GM19438 (cell line): ENCODE results near the gene PSRC1.

Source experiments
- ATAC-seq: cut with Tn5 transposase; IDR thresholded peaks from one replicate; pipeline ENCODE4 v1.9.1; 2021; ENCODE audit warnings: low read depth; ENCODE audit not compliant: unreplicated experiment

PSRC1 gene

GRCh38 chr1:109273570-109274288 lies 9.2 kb downstream of the PSRC1 start:
- no peak for ATAC-seq

DNA sequence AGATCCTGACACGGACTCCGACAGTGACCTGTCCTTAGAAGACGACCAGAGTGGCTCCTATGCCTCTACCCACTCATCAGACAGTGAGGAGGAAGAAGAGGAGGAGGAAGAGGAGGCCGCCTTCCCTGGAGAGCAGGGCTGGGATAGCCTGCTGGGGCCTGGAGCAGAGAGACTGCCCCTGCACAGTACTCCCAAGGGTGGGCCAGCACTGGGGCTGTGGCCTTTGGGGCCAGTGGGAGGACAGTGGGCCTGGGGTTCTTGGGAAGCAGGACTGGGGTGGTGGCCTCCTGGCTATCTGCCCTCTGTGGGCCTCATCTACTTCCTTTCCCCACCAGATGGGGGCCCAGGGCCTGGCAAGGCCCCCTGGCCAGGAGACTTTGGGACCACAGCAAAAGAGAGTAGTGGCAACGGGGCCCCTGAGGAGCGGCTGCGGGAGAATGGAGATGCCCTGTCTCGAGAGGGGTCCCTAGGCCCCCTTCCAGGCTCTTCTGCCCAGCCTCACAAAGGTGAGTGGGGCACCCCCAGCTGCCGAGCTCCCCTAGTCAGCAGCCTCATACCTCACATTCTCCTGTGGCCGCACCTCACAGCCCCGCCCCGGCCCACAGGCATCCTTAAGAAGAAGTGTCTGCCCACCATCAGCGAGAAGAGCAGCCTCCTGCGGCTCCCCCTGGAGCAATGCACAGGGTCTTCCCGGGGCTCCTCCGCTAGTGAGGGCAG lies 10.0 kb downstream of the PSRC1 start:
- no peak for ATAC-seq

GRCh38 chr1:109272021-109272799 lies 10.7 kb downstream of the PSRC1 start:
- ATAC-seq = no peak

DNA sequence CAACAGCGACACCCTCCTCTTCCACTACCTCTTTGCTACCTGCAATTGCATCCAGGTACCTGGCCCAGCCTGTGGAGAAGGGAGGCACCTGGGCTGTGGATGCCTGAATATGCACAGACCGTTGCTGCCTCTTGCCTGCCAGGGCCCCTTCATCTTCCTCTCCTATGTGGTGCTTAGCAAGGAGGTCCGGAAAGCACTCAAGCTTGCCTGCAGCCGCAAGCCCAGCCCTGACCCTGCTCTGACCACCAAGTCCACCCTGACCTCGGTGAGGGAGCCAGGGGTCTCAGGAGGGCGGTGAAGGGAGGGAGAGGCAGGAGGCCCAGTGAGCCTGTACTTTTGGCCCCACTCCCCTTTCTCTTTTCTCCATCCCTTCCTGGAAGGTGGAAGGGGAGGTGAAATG lies 11.5 kb downstream of the PSRC1 start:
- ATAC-seq = no peak

GRCh38 chr1:109270623-109271317 lies 12.2 kb downstream of the PSRC1 start:
- no peak for ATAC-seq

DNA sequence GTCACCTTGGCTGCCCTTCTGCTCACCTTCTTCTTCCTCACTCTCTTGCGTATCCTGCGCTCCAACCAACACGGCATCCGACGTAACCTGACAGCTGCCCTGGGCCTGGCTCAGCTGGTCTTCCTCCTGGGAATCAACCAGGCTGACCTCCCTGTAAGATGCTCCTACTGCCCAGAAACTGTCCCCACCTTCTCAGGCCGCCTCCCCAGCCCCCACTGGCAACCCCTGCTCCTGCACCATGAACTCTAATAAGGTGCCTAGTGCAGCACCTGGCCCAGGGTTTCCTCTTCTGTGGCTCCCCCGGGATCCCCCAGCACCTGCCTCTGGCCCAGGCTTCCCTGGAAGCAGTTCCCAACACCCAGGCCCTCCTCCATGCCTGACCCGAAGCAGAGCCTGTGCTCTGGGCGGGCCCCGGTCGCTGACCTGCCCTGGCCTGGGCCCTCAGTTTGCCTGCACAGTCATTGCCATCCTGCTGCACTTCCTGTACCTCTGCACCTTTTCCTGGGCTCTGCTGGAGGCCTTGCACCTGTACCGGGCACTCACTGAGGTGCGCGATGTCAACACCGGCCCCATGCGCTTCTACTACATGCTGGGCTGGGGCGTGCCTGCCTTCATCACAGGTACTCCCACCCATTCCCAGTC lies 12.8 kb downstream of the PSRC1 start:
- no peak for ATAC-seq

DNA sequence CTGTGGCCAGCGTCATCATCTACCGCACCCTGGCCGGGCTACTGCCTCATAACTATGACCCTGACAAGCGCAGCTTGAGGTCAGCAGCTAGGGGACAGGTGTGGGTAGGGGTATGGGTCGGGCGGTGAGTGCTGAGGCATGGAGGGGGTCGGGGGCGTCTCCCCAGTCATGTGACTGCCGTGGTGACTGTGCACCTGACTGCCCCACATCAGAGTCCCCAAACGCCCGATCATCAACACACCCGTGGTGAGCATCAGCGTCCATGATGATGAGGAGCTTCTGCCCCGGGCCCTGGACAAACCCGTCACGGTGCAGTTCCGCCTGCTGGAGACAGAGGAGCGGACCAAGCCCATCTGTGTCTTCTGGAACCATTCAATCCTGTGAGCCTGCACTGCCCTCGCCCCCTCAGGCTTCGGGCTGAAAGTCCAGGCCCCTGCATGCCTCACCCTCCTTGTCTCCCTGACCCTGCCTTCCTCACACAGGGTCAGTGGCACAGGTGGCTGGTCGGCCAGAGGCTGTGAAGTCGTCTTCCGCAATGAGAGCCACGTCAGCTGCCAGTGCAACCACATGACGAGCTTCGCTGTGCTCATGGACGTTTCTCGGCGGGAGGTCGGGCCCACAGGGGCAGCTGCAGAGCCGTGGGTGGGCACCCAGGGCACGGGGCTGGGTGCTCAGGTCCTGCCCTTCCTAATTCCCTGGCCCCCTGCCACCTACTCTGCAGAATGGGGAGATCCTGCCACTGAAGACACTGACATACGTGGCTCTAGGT lies 13.5 kb downstream of the PSRC1 start:
- ATAC-seq = no peak

- ATAC-seq = no peak
These were observed 14.3 kb downstream of the PSRC1 start for GRCh38 chr1:109268431-109269211.

GRCh38 chr1:109267743-109268300 lies 15.1 kb downstream of the PSRC1 start:
- no peak for ATAC-seq

DNA sequence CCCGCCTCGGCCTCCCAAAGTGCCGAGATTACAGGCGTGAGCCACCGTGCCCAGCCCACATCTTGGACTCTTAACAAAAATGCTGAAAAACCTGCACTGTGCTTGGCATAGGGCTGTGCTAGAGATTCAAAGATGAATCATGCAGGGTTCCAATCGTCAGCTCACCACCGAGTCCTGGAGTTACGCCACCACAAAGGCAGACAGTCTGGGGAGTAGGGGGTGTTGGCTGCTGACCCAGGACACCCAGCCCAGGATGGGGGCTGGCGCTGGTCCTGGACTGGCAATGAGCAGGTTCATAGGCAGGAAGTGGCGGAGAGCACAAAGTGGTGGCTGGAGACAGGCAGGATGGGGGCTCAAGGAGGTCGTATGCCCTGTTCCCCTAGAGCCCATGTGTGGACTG lies 16.0 kb downstream of the PSRC1 start:
- ATAC-seq = no peak

DNA sequence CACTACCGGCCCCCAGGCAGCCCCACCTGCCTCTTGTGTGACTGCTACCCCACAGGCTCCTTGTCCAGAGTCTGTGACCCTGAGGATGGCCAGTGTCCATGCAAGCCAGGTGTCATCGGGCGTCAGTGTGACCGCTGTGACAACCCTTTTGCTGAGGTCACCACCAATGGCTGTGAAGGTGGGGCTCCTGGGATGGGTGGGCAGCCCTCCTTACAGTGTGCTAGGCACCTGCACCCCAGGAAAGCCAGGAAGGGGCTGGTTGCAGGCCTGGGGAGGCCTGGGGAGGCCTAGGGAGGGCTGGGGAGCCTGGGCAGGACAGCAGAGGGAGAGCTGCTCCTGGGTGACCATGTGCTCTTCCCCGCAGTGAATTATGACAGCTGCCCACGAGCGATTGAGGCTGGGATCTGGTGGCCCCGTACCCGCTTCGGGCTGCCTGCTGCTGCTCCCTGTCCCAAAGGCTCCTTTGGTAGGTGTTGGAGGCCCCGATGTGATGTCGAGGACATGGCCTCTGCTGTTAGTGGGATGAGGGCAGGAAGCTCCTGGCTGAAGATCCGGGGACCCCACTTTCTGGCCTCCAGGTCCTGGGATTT lies 17.1 kb downstream of the PSRC1 start:
- ATAC-seq = no peak

- no peak for ATAC-seq
These were observed 17.9 kb downstream of the PSRC1 start for GRCh38 chr1:109265016-109265415.

DNA sequence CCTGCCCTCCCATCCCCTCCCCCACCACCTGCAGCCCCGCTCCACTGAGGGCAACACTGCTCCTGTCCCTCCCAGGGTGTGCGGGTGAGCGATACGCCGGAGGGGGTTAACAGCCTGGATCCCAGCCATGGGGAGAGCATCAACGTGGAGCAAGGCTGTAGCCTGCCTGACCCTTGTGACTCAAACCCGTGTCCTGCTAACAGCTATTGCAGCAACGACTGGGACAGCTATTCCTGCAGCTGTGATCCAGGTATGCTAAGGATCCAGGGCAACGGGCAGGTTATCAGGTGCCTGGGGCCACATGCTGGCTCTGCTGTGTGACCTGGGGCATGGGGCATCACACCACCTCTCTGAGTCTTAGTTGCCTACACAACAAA lies 18.6 kb downstream of the PSRC1 start:
- ATAC-seq = no peak

- peak; percentile 71 for ATAC-seq
These were observed 19.2 kb downstream of the PSRC1 start for GRCh38 chr1:109263597-109264378.

DNA sequence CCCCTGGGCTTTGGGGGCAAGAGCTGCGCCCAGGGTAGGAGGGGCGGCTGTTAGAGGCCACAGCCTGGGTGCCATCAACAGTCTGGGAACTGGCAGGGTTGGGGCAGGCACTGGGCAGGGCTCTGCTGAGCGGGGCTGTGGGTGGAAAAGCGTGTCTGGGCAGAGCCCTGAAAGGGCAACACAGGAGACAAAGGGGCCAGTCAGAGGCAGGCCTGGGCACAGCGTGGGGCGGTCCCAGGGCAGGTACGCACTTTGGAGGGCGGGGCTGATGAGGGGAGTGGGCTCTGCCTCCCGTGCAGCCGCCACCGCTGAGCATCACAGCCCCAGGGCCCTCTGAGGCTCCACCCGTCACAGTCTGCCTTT lies 19.7 kb downstream of the PSRC1 start:
- ATAC-seq = no peak

- no peak for ATAC-seq
These were observed 20.5 kb downstream of the PSRC1 start for GRCh38 chr1:109262231-109263055.

DNA sequence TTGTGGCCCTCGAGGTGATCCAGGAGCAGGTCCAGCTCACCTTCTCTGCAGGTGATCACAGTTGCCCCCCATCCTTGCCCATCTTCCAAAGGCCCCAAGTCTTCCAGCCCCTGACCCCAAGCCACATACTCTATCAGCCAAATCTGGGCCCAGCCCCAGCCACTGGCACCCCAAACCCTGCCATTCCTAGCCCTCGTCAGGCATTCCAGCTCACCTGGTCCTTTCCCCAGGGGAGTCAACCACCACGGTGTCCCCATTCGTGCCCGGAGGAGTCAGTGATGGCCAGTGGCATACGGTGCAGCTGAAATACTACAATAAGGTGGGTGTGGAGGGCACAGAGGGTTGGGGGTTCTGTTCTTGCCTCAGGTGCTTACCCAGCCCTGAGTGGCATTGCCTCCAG lies 21.4 kb downstream of the PSRC1 start:
- ATAC-seq = no peak
